GM12872 (cell line): ENCODE measurements around the gene AGBL1.

Experiments used
- CTCF ChIP-seq: IDR thresholded peaks from 3 replicates; pipeline ENCODE4 v1.5.1; 2011; ENCODE audit warnings: low read depth, mild to moderate bottlenecking, low read length, moderate library complexity; ENCODE audit not compliant: insufficient read depth

Gene AGBL1

GRCh38 chr15:86555939-86556338 lies 476.3 kb downstream of the AGBL1 start:
- no peak for TF ChIP-seq CTCF

GRCh38 chr15:86556396-86557017 lies 476.8 kb downstream of the AGBL1 start:
- no peak for TF ChIP-seq CTCF

GRCh38 chr15:86557018-86557550 lies 477.4 kb downstream of the AGBL1 start:
- TF ChIP-seq CTCF: no peak

- no peak for TF ChIP-seq CTCF
Measured at GRCh38 chr15:86558252-86558651, 478.6 kb downstream of the AGBL1 start.

- no peak for TF ChIP-seq CTCF
Measured at GRCh38 chr15:86558686-86559085, 479.0 kb downstream of the AGBL1 start.

GRCh38 chr15:86568378-86568777 lies 488.7 kb downstream of the AGBL1 start:
- TF ChIP-seq CTCF: no peak

- TF ChIP-seq CTCF: no peak
Measured at GRCh38 chr15:86570738-86571137, 491.1 kb downstream of the AGBL1 start.
